Measurements from ENCODE around the gene ZNF735.
"Not testable (repeated sequence)": the region's sequence is repeated elsewhere in the genome, so short reads cannot be mapped to it uniquely, and the experiment has no call there.

ZNF735 gene

DNA sequence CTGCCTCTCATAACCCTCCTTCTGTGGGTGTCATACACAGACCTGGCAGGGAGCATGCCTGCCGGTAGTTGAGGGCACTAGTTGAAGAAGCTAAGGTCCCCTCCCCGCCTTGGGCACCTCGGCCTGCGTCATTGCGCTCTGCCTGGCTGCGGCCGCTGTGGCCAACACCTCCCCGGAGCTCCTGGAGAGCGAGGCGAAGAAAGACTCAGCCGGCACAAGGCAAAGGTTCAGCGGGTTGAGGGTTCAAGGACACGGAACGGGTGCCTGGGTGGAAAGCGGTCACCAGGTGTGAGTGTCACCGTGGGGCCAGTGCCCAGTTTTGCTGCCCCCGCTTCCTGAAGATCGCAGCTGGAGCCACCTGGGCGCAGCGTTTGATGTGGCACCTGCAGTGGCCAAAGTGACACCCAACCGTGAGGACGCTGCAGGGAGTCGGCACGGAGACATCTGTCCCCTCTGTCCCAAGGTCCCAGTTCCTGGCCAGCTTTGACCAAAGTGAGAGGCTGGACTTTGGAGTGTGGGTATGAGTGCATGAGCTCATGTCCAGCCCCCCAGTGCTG, 14.8 kb upstream of the ZNF735 start:
- H3K27ac ChIP-seq (ENCODE audit: low read depth, low read length), result no peak overlapping the region
- no peaks in the 10 kb centered on the region for H3K4me1 ChIP-seq (ENCODE audit: control insufficient read depth, insufficient read depth, low read length, unreplicated experiment)
- no peaks in the 10 kb centered on the region for H3K36me3 ChIP-seq (ENCODE audit: insufficient read depth, low read length)
- no peaks in the 10 kb centered on the region for H3K79me2 ChIP-seq (ENCODE audit: control insufficient read depth, insufficient read depth, low read length, unreplicated experiment)
- no peak overlapping the region for H3K4me3 ChIP-seq (ENCODE audit: low read depth, low read length)
- no peaks in the 10 kb centered on the region for H3K27me3 ChIP-seq (ENCODE audit: insufficient read depth, low read length)
- H2AFZ ChIP-seq (ENCODE audit: low read length, unreplicated experiment), result no peak overlapping the region

DNA sequence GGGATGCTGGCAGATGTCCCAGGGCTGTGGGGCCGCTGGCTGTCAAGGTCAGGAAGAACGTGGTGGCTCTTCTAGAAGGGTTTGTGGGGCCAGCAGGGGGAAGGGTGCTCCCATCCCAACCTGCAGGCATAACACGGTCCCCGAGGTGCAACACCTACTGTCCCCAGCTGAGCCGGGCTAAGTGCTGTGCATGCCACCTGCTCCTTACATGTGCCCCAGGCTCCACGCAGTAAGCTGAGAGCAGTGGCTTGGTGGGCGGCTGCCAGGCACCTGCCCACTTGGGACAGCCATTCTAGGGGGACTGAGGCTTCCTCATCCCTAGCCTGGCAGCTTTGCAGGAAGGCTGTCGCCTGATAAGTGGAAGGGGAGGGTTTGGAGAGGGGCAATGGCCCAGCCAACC, 14.2 kb upstream of the ZNF735 start:
- no peak overlapping the region for H3K27ac ChIP-seq (ENCODE audit: low read depth, low read length)
- H3K27me3 ChIP-seq (ENCODE audit: insufficient read depth, low read length), result no peaks in the 10 kb centered on the region
- H3K36me3 ChIP-seq (ENCODE audit: insufficient read depth, low read length), result no peaks in the 10 kb centered on the region
- H3K4me1 ChIP-seq (ENCODE audit: control insufficient read depth, insufficient read depth, low read length, unreplicated experiment), result no peaks in the 10 kb centered on the region
- H3K4me3 ChIP-seq (ENCODE audit: low read depth, low read length), result no peak overlapping the region
- H2AFZ ChIP-seq (ENCODE audit: low read length, unreplicated experiment), result no peak overlapping the region
- H3K79me2 ChIP-seq (ENCODE audit: control insufficient read depth, insufficient read depth, low read length, unreplicated experiment), result no peaks in the 10 kb centered on the region

DNA sequence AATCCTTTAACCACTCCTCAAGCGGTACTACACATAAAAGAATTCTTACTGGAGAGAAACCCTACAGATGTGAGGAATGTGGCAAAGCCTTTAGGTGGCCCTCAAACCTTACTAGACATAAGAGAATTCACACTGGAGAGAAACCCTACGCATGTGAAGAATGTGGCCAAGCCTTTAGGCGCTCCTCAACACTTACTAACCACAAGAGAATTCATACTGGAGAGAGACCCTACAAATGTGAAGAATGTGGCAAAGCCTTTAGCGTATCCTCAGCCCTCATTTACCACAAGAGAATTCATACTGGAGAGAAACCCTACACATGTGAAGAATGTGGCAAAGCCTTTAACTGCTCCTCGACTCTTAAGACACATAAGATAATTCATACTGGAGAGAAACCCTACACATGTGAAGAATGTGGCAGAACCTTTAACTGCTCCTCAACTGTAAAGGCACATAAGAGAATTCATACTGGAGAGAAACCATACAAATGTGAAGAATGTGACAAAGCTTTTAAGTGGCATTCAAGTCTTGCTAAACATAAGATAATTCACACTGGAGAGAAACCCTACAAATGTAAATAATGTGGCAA, 12.8 kb downstream of the ZNF735 start:
- H3K27ac ChIP-seq (ENCODE audit: low read depth, low read length); H3K36me3 ChIP-seq (ENCODE audit: insufficient read depth, low read length); H3K4me1 ChIP-seq (ENCODE audit: control insufficient read depth, insufficient read depth, low read length, unreplicated experiment); H2AFZ ChIP-seq (ENCODE audit: low read length, unreplicated experiment); H3K79me2 ChIP-seq (ENCODE audit: control insufficient read depth, insufficient read depth, low read length, unreplicated experiment); H3K4me3 ChIP-seq (ENCODE audit: low read depth, low read length); H3K27me3 ChIP-seq (ENCODE audit: insufficient read depth, low read length): not testable (repeated sequence)

DNA sequence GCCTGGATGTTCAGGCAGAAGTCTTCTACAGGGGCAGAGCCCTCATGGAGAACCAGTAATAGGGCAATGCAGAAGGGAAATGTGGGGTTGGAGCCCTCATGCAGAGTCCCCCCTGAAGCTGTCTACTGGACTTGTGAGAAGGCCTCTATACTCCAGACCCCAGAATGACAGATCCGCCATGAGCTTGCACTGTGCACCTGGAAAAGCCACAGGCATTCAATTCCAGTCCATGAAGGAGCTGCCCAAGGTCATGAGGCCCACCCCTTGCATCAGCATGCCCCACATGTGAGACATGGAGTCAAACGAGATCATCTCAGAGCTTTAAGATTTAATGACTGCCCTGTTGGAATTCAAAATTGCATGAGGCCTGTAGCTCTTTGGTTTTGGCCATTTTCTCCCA, 16.4 kb downstream of the ZNF735 start:
- Histone ChIP-seq H3K4me3 (ENCODE audit: low read depth, low read length) (no peak overlapping the region), H3K79me2 (ENCODE audit: control insufficient read depth, insufficient read depth, low read length, unreplicated experiment) (no peaks in the 10 kb centered on the region), H3K4me1 (ENCODE audit: control insufficient read depth, insufficient read depth, low read length, unreplicated experiment) (no peaks in the 10 kb centered on the region), H3K27ac (ENCODE audit: low read depth, low read length) (no peak overlapping the region), H2AFZ (ENCODE audit: low read length, unreplicated experiment) (no peak overlapping the region), H3K36me3 (ENCODE audit: insufficient read depth, low read length) (no peaks in the 10 kb centered on the region), H3K27me3 (ENCODE audit: insufficient read depth, low read length) (no peaks in the 10 kb centered on the region)

DNA sequence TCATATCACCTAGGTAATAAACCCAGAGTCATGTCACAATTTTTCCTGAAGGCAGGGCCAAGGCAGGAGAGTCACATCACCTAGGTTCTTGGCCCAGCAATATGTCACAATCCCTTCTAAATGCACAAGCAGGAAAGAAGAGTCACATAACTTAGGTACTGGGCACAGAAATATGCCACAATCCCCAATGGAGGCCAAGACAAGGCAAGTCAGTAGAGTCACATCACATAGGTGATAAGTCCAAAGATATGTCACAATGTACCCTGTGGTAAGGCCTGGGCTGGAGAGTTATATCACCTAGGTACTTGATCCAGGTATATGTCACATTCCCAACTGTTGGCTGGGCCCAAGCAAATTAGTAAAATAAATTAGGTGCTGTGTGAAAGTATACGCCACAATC, 21.2 kb downstream of the ZNF735 start, which contains the start of gene ZNF679:
Gene ZNF679, plus strand, starts transcription at position 301 of the 400 bp plus-strand sequence. CDS start 20,644 bp downstream, outside the sequence.
- H3K27ac ChIP-seq (ENCODE audit: low read depth, low read length); H3K4me3 ChIP-seq (ENCODE audit: low read depth, low read length); H3K79me2 ChIP-seq (ENCODE audit: control insufficient read depth, insufficient read depth, low read length, unreplicated experiment): not testable (repeated sequence)

DNA sequence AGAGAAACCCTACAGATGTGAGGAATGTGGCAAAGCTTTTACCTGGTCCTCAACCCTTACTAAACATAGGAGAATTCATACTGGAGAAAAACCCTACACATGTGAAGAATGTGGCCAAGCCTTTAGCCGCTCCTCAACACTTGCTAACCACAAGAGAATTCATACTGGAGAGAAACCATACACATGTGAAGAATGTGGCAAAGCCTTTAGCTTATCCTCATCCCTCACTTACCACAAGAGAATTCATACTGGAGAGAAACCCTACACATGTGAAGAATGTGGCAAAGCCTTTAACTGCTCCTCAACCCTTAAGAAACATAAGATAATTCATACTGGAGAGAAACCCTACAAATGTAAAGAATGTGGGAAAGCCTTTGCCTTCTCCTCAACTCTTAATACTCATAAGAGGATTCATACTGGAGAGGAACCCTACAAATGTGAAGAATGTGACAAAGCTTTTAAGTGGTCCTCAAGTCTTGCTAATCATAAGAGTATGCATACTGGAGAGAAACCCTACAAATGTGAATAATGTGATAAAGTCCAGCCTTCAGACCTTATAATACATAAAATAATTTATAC, 59.4 kb downstream of the ZNF735 start:
- H3K4me3 ChIP-seq (ENCODE audit: low read depth, low read length), result no peak overlapping the region
- H3K27me3 ChIP-seq (ENCODE audit: insufficient read depth, low read length), result no peaks in the 10 kb centered on the region
- no peaks in the 10 kb centered on the region for H3K36me3 ChIP-seq (ENCODE audit: insufficient read depth, low read length)
- no peaks in the 10 kb centered on the region for H3K79me2 ChIP-seq (ENCODE audit: control insufficient read depth, insufficient read depth, low read length, unreplicated experiment)
- H3K27ac ChIP-seq (ENCODE audit: low read depth, low read length), result no peak overlapping the region
- no peak overlapping the region for H2AFZ ChIP-seq (ENCODE audit: low read length, unreplicated experiment)
- H3K4me1 ChIP-seq (ENCODE audit: control insufficient read depth, insufficient read depth, low read length, unreplicated experiment), result no peaks in the 10 kb centered on the region

More for the DNA sequence above, 21.2 kb downstream of the ZNF735 start, which contains the start of gene ZNF679:
- not testable (repeated sequence) for H2AFZ ChIP-seq (ENCODE audit: low read length, unreplicated experiment); H3K4me1 ChIP-seq (ENCODE audit: control insufficient read depth, insufficient read depth, low read length, unreplicated experiment); H3K36me3 ChIP-seq (ENCODE audit: insufficient read depth, low read length); H3K27me3 ChIP-seq (ENCODE audit: insufficient read depth, low read length)
